ENCODE measurements around the gene PNLDC1.
A peak's percentile ranks its signal among the peaks of the same experiment; 100 is the strongest.
"Not testable (repeated sequence)": the region's sequence is repeated elsewhere in the genome, so short reads cannot be mapped to it uniquely, and the experiment has no call there.

The PNLDC1 gene

DNA sequence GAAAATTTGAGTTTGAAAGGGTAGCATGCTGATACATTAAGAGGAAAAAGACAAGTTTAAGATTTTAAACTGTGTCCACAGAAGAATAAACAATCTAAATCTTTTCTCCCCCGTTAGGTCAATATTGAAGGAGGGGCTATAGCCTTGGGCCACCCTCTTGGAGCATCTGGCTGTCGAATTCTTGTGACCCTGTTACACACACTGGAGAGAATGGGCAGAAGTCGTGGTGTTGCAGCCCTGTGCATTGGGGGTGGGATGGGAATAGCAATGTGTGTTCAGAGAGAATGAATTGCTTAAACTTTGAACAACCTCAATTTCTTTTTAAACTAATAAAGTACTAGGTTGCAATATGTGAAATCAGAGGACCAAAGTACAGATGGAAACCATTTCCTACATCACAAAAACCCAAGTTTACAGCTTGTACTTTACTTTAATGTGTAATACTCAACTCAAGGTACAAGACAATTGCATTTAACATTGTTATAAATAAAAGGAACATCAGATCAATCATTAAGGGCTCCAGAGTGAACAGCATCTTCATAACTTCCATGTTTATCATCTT is 21.5 kb upstream of the PNLDC1 start:
- no peak for DNase-seq

GRCh38 chr6:159788276-159788675 is 11.8 kb upstream of the PNLDC1 start:
- DNase-seq = peak in 1 of 2 donors; percentile 19

GRCh38 chr6:159788753-159789376 is 11.2 kb upstream of the PNLDC1 start:
- peak; percentile 39 to 45 for DNase-seq

DNA sequence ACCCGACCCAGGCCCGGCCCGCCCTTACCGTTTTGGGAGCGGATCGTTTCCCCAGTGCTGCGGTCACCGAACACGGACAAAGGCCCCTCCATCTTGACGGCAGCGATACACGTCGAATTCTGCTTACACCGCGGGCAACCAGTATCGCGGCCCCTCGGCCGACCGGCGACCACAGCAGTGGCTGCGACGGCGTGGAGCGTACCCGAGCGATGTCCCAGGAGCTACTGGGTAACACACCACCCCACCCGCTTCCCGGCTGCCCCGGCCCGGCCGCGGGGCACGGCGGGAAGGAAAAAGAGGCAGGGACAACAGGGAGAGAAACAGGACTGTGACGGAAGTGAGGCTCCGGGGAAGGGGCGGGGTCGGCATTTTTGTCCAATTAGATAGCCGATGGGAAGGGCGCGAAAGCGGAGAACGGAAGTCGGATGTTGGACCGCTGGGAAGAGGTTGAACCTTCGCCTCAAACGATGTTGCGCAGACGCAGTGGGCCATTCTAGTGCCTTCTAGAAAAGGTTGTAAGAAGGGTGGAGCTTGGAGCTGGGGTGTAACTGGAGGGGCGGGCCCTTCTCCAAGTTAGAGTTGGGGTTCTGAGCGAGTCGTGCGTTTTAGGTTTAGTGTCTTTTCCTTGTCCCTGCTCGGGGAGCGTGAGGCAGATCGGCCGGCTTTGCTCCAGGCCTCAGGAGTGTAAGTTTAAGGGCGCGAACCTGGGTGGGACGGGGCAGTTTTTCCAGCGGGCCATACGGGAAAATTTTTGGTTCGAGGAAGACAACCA is 10.5 kb upstream of the PNLDC1 start, which contains the start of gene TCP1:
Gene TCP1 (minus strand): TSS at position 226 of the 772 bp plus-strand sequence. CDS start 134 bp downstream, at position 92.
- DNase-seq = peak; percentile 99 to 100

DNA sequence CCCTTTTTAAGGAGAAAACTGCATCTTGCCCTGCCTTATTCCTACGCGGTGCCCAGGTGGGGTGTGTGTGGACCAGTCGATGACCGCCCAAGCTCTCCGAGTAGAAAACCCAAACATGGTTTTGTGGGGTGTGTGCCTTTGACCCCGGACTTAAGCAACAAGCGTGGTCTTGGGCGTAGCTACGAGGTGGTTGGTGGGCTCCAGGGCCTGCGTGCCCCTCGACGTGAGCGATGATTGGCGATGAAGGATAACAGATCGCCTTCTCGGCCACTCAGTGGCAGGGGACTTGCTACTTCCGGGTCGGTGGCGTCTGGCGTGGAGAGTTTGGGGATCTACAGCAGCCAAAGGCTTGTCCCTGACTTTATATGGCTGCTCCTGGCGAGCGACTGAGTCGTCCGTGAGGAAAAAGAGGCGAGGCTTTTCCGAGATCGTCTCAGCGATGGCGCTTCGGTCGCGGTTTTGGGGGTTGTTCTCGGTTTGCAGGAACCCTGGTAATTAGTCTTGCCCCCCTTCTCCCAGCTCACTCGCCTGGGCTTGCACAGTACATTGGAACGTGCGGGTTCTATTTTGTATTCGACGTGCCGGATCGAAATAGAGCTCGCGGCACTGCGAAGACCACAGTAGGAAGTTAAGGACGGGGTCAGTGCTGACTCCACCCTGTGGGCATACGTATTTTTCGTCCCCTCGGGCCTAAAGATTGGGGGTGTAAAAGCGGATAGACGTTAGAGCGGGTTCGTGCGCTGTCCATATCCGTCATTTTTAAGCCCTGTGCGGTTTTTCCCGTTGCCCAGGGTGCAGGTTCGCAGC is 9.7 kb upstream of the PNLDC1 start, which contains the start of gene MRPL18:
Gene MRPL18 (plus strand): TSS at position 319 of the 807 bp plus-strand sequence. CDS start 121 bp downstream, at position 440.
- DNase-seq = peak; percentile 89 to 90

DNA sequence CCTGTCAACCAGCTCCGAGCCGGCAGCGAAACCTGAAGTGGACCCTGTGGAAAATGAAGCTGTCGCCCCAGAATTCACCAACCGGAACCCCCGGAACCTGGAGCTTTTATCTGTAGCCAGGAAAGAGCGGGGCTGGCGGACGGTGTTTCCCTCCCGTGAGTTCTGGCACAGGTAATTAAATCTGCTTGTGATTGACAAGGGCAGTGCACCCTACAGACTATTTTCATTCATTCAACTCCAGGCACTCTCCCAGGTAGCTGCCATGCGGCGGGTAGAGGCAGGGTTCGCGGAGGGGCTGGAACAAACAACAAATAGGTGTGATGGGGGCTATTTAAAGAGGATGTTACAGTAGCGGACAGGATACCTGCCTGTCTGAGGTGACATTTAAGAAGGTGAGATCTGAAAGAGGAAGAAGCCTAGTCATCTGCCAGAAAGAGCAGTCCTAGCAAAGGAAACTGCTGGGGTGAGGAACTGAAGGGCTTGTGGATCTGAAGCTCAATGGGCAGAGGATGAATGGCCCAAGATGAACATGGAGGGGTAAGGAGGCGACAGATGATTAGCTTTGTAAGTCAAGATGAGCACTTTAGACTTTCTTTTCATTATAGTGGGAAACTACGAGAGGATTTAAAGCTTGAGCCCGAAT is 9.0 kb upstream of the PNLDC1 start:
- DNase-seq = peak; percentile 23 to 26

DNA sequence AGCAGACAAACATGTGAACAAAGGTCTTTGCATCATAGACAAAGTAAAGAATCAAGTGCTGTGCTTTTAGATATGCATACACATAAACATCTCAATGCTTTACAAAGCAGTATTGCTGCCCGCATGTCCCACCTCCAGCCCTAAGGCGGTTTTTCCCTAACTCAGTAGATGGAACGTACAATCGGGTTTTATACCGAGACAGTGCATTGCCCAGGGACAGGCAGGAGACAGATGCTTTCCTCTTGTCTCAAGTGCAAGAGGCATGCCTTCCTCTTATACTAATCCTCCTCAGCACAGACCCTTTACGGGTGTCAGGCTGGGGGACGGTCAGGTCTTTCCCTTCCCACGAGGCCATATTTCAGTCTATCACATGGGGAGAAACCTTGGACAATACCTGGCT is 5.1 kb upstream of the PNLDC1 start:
- DNase-seq = not testable (repeated sequence)

- DNase-seq = no peak
These were observed 2.5 kb upstream of the PNLDC1 start for GRCh38 chr6:159797554-159797953.

DNA sequence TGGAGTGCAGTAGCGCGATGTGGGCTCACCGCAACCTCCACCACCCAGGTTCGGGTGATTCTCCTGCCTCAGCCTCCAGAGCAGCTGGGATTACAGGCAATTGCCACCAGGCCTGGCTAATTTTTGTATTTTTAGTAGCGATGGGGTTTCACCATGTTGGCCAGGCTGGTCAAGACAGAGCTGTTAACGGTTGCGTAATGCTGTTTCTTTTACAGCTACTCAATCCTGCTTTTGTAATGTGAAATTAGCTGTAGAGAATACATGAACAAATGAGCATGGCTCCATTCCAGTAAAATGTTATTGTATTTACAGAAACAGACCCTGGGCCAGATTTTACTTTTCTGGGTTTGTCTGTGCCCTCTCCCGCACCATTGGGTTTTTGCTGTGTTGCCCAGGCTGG is 1.9 kb downstream of the PNLDC1 start:
- DNase-seq = no peak

DNA sequence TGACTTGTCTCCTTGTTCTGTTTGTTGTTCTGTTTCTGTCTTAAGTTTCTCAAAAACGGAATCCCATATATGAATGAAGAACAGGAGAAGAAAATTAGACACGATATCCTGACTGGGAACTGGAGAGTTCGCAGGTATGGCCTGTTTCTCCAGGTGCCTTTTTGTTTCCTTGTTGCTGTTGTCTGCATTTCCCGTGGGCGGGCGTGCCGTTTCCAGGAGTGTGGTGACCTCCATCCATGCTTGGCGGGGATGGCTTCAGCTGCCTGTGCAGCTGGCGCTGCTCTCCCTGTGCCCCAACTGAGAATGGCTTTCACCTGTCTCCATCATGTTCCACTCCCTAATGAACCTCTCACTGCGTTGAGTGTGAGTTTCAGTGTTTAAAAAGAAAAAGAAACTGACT is 4.4 kb downstream of the PNLDC1 start:
- no peak for DNase-seq

DNA sequence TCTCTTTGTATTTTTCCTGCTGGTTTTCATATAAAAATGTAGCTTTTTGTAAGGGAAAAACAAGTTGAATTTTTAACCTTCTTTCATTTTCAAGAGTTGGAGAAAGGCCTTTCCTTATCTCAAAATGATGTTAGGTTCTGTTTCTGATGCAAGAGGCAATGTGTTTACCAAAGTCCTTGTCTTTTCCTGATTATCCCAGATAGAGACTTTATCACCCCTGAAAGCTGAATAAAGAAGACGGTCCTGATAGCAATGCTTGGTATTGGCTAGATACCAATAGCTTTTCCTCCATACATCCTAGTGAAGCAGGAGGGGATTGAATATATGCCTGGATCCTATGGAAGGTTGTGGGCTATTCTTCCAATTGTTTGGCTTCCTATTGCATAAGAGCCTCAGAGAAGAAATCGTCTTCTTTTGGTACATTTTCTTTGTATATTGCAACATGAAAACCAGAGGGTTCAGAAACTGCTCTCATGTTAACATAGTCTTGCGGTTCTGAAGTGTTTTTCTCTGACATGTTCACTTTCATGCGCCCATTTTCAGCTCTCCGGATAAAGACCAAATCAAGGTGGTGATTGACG is 5.5 kb downstream of the PNLDC1 start:
- DNase-seq = no peak

- no peak for DNase-seq
These were observed 6.0 kb downstream of the PNLDC1 start for GRCh38 chr6:159806021-159806458.

DNA sequence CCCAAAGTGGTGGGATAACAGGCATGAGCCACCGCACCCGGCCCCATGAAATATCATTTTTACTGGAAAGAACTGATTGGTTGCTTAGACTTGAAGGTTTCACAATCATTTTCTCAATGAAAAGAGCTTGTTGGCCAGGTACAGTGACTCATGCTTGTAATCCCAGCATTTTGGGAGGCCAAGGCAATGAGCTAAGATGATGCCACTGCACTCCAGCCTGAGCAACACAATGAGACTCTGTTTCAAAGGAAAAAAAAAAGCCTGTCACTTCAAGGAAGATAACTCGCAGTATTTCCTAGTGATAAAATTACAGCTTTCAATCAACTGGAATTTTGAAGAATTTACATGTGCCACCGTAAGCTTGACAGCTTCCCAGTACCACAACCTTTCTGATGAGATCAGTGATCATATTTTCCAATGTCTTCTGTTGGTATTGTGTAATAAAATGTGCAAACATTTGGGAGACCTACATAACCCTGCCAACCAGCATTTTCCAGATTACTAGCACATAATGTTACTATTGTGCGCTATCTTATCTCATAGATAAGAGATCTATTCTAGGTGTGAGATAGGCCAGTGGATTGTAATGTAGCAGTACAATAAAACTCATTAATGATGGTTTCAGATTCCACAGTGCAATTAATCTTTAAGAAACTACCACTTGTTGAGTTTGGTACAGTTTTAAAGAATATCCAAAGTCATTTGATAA is 7.2 kb downstream of the PNLDC1 start:
- DNase-seq = no peak

GRCh38 chr6:159808647-159809046 is 8.6 kb downstream of the PNLDC1 start:
- no peak for DNase-seq

- no peak for DNase-seq
These were observed 9.1 kb downstream of the PNLDC1 start for GRCh38 chr6:159809149-159809548.

GRCh38 chr6:159813781-159814180 is 13.7 kb downstream of the PNLDC1 start:
- no peak for DNase-seq

DNA sequence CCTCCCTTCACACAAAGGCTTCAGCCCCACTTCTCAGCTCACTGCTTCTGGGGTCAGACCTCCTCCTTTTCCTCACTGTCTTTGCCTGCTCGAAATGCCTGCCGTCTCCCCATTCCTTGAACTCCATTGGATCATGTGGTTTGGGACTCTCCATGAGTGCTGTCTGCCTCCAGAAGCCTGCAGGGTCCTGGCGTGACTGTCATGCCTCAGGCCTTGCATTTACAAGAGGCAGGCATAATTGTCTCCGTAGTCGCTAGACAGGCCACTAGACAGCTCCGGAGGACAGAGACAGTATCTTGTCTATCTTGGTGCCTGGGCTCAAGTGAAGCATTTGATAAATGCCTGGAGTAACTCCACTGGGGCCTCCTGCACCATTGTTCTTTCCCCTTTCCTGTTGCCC is 15.3 kb downstream of the PNLDC1 start:
- DNase-seq = no peak

- DNase-seq = not testable (repeated sequence)
These were observed 16.7 kb downstream of the PNLDC1 start for GRCh38 chr6:159816775-159817174.

DNA sequence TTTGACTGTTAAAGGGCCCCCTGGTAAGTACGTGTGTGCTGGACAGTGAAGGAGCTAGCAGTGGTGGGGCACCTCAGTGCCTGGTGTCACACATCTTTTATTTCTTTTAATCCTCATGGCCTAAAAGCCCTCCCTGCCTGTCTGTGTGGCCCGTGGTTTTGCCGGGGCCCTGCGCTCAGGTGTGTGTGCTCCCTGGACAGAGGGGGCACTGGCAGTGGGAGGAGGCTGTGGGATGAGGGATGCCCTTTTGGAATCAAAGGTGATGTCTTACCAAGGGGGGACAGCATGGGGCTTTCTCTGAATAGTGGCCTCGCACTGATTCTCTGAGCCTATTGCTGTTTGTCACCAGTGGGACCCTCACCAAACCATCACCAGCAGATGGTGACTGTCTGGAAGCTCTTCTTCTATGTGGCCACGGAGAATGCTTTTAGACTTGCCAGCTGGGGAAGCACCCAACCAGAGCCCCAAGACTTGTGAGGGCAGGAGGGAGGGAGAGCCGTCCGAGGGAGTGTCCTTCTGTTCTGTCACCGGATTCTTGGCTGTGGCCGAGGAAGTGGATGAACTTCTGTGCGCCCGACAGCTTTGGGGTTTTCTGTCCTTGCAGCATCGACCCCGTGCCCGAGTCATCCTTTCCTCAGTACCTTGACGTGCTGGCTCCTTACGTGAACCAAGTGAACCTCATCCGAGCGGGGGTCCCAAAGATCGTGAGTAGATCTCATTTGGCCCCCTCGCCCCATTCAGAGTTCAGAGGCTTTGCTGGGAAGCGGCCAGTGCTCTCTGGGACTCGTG is 18.1 kb downstream of the PNLDC1 start:
- DNase-seq = no peak

GRCh38 chr6:159819098-159819497 is 19.0 kb downstream of the PNLDC1 start:
- no peak for DNase-seq

Data from stimulated activated CD4-positive, alpha-beta T cell treated with anti-CD3 and anti-CD28 coated beads, Interleukin-2, amount 100 ng/mL, for 24 hours (primary cell).